Glomerular endothelial cell (primary cell): Measurements from ENCODE around the gene CDCP1. TPM values are rescaled to one million over a fixed set of nuclear protein-coding genes. Genes with fewer than 3 reads are reported as not detected.

Experiments used
- total RNA-seq: library from RNA; depleted of rRNA; stranded (reverse); fragments of >200 nt; gene quantifications from 2 replicates; pipeline ENCODE4 v1.2.3, GENCODE V29; 2015

CDCP1 gene
- total RNA-seq, 1 donor from 2014 or later = 19.4 TPM

Other genes starting within 250 kb of the CDCP1 start
- gene ZDHHC3, start 170.2 kb downstream of the CDCP1 start, total RNA-seq = 61.0 and 81.9 TPM in 2 replicates
- 43.0 and 50.0 TPM in 2 replicates for gene EXOSC7, start 170.1 kb downstream of the CDCP1 start, total RNA-seq
- not detected in 2 replicates for gene CLEC3B, start 120.1 kb downstream of the CDCP1 start, total RNA-seq
- gene TMEM158, start 79.9 kb upstream of the CDCP1 start, total RNA-seq = 13.8 and 16.5 TPM in 2 replicates
- 15.2 and 15.9 TPM in 2 replicates for gene LARS2, start 242.2 kb upstream of the CDCP1 start, total RNA-seq